ENCODE results near the gene NAALADL2.

DNA sequence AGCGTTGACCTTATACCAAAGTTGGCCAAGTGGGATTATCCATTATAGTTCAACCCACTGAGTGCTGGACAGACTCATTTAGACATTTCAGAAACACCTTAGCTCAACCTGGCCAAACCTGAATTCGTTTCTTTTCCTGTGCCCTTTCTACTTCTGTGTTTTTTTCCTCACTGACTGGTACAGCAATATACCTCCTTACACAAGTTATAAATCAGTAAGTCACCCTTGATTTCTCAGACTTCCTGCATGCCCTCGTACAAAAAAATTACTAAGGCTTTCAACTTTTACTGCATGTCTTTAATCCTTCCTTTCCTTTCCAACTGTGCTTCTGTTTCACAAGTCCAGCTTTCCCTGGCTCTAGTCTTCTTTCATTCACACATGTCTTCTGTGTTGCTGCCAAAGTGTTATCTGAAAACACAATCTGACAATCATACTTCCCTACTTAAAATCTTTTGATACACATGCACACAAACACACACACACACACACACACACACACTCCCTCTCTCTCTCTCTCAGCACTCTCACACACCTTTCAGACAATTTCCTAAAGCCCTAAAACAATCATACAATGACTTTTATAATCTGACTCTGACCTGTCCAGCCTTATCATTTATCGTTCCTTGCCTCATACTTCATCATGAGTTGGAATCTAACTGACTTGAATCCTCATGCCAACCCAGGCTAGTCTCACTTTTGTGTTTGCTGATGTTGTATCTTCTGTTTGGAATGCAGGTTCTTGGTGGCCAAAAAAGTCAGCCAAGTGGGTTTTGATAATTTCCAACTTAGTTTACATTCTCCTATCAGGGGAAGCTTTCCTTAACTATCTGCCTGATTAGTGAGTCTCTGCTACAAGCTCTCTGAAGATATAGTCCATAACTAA lies 436.4 kb downstream of the NAALADL2 start:
- TF ChIP-seq, protein P1, sequence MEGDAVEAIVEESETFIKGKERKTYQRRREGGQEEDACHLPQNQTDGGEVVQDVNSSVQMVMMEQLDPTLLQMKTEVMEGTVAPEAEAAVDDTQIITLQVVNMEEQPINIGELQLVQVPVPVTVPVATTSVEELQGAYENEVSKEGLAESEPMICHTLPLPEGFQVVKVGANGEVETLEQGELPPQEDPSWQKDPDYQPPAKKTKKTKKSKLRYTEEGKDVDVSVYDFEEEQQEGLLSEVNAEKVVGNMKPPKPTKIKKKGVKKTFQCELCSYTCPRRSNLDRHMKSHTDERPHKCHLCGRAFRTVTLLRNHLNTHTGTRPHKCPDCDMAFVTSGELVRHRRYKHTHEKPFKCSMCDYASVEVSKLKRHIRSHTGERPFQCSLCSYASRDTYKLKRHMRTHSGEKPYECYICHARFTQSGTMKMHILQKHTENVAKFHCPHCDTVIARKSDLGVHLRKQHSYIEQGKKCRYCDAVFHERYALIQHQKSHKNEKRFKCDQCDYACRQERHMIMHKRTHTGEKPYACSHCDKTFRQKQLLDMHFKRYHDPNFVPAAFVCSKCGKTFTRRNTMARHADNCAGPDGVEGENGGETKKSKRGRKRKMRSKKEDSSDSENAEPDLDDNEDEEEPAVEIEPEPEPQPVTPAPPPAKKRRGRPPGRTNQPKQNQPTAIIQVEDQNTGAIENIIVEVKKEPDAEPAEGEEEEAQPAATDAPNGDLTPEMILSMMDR (conservative IDR thresholded peaks at IDR 0.05): no peak
- no peak for TF ChIP-seq ZFX (IDR thresholded peaks at IDR 0.05)
